Cerebellar cortex (tissue), 1 donor: ENCODE data around the gene DERL2.
"Not testable (repeated sequence)": the region's sequence is repeated elsewhere in the genome, so short reads cannot be mapped to it uniquely, and the experiment has no call there.

Experiments used
- DNase-seq: peaks from one replicate; pipeline ENCODE4 v3.0.0-alpha.2; 2015; ENCODE audit warnings: low spot score

Gene DERL2

GRCh38 chr17:5437721-5438317 lies 48.2 kb downstream of the DERL2 start:
- no peak for DNase-seq

GRCh38 chr17:5435781-5436315 lies 50.1 kb downstream of the DERL2 start:
- DNase-seq = not testable (repeated sequence)

GRCh38 chr17:5434984-5435383 lies 51.0 kb downstream of the DERL2 start:
- DNase-seq = no peak

- no peak for DNase-seq
Observed at GRCh38 chr17:5431949-5432556, 53.9 kb downstream of the DERL2 start.

GRCh38 chr17:5431234-5431633 lies 54.7 kb downstream of the DERL2 start:
- DNase-seq = not testable (repeated sequence)

GRCh38 chr17:5430413-5430999 lies 55.5 kb downstream of the DERL2 start:
- no peak for DNase-seq

- no peak for DNase-seq
Observed at GRCh38 chr17:5429191-5429887, 56.6 kb downstream of the DERL2 start.

- no peak for DNase-seq
Observed at GRCh38 chr17:5425826-5426225, 60.2 kb downstream of the DERL2 start.

GRCh38 chr17:5424909-5425308 lies 61.1 kb downstream of the DERL2 start:
- no peak for DNase-seq

- no peak for DNase-seq
Observed at GRCh38 chr17:5422505-5422904, 63.5 kb downstream of the DERL2 start.
